Mammary epithelial cell (primary cell): Measurements from ENCODE around the gene DNAJB5.

Source experiments
- EZH2 ChIP-seq: IDR thresholded peaks from 2 replicates; pipeline ENCODE4 v1.6.1; 2012; ENCODE audit warnings: low read length, inconsistent platforms, borderline replicate concordance
- TF ChIP-seq, protein P1 (sequence below), 2 donors: IDR thresholded peaks in 1 of 2; conservative IDR thresholded peaks in 1 of 2; 2 replicates each; pipeline ENCODE4 v1.5.1; 2011 to 2012; ENCODE audit warnings: inconsistent platforms in 2 of 2, low read length in 2 of 2, mild to moderate bottlenecking in 2 of 2, control low read depth in 1 of 2, low read depth in 1 of 2; ENCODE audit not compliant: insufficient read depth in 1 of 2; ENCODE audit errors: extremely low read depth in 1 of 2

DNA sequence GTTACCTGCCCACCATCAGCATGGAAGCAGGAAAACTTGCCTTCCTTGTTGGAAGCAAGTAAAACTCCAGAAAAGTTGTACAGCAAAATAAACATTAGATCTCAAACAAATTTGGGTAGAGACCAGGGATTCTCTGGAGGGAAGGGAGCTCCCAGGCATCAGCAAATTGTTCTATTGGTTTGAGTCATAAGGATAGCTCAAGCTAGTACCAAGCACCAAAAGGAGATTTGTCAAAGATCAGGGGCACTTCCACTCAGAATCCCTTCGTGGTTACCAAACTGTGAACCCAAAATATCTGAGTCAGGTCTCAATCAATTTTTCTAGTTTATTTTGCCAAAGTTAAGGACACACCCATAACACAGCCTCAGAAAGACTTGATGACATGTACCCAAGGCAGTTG is 37.8 kb downstream of the DNAJB5 start:
- TF ChIP-seq EZH2, result no peak
- TF ChIP-seq, protein P1, sequence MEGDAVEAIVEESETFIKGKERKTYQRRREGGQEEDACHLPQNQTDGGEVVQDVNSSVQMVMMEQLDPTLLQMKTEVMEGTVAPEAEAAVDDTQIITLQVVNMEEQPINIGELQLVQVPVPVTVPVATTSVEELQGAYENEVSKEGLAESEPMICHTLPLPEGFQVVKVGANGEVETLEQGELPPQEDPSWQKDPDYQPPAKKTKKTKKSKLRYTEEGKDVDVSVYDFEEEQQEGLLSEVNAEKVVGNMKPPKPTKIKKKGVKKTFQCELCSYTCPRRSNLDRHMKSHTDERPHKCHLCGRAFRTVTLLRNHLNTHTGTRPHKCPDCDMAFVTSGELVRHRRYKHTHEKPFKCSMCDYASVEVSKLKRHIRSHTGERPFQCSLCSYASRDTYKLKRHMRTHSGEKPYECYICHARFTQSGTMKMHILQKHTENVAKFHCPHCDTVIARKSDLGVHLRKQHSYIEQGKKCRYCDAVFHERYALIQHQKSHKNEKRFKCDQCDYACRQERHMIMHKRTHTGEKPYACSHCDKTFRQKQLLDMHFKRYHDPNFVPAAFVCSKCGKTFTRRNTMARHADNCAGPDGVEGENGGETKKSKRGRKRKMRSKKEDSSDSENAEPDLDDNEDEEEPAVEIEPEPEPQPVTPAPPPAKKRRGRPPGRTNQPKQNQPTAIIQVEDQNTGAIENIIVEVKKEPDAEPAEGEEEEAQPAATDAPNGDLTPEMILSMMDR (conservative IDR thresholded peaks at IDR 0.05 in 1 of 2, IDR thresholded peaks at IDR 0.05 in 1 of 2; ENCODE audit: extremely low read depth in 1 of 2, insufficient read depth in 1 of 2, low read depth in 1 of 2, low read length in 2 of 2), result no peak
